Right atrium auricular region (tissue), 2 donors: ENCODE measurements around the gene TEDC2. TPM values are rescaled to one million over a fixed set of nuclear protein-coding genes. Genes with fewer than 3 reads are reported as not detected.
"Not testable (repeated sequence)": the region's sequence is repeated elsewhere in the genome, so short reads cannot be mapped to it uniquely, and the experiment has no call there.

Source experiments
- DNase-seq: peaks from one replicate; pipeline ENCODE4 v3.0.0-alpha.2; 2019; ENCODE audit warnings: low spot score
- H3K27ac ChIP-seq, 2 donors: fragments of 200-600 bp; sonication (generic); 1 replicate in 1 of 2; 2 replicates in 1 of 2; pipeline ENCODE4 v1.5.1; 2016 to 2019
- H3K27me3 ChIP-seq, 2 donors: fragments of 200-600 bp; sonication (generic); one replicate each; pipeline versions ENCODE4 v1.5.1 to v1.6.0; 2017 to 2019
- H3K36me3 ChIP-seq: fragments of 200-600 bp; sonication (generic); one replicate; pipeline ENCODE4 v1.5.1; 2016
- H3K4me1 ChIP-seq, 2 donors: fragments of 200-600 bp; sonication (generic); one replicate each; pipeline versions ENCODE4 v1.5.1 to v1.6.0; 2017 to 2019
- H3K4me3 ChIP-seq, 2 donors: fragments of 200-600 bp; sonication (generic); 1 replicate in 1 of 2; 2 replicates in 1 of 2; pipeline ENCODE4 v1.5.1; 2017 to 2019; ENCODE audit warnings: mild to moderate bottlenecking in 1 of 2, moderate library complexity in 1 of 2
- H3K9me3 ChIP-seq, 2 donors: fragments of 200-600 bp; sonication (generic); one replicate each; pipeline ENCODE4 v1.5.1; 2019
- CTCF ChIP-seq, 2 donors: fragments of 200-600 bp; sonication (generic); IDR thresholded peaks; one replicate each; pipeline ENCODE4 v1.5.1; 2019; ENCODE audit warnings: antibody characterized with exemption in 2 of 2
- total RNA-seq, 2 donors: library from RNA; depleted of rRNA; stranded (reverse); fragments of >200 nt; gene quantifications; one replicate each; pipeline ENCODE4 v1.1.0, GENCODE V29; 2016

TEDC2 gene
- total RNA-seq, 2 donors from 2014 or later, result 0.63 to 4.1 TPM

- Histone ChIP-seq H3K27ac (no peak overlapping the region), H3K4me3 (no peak overlapping the region), H3K27me3 (peaks cover 0 to 2% of the 10 kb centered on the region in 2 donors), H3K4me1 (peaks cover 0 to 38% of the 10 kb centered on the region in 2 donors), H3K9me3 (no peaks in the 10 kb centered on the region), H3K36me3 (no peaks in the 10 kb centered on the region)
- no peak for DNase-seq
- TF ChIP-seq CTCF (IDR thresholded peaks at IDR 0.05), result no peak
Observed at GRCh38 chr16:2476345-2476720, 16.4 kb downstream of the TEDC2 start.

DNA sequence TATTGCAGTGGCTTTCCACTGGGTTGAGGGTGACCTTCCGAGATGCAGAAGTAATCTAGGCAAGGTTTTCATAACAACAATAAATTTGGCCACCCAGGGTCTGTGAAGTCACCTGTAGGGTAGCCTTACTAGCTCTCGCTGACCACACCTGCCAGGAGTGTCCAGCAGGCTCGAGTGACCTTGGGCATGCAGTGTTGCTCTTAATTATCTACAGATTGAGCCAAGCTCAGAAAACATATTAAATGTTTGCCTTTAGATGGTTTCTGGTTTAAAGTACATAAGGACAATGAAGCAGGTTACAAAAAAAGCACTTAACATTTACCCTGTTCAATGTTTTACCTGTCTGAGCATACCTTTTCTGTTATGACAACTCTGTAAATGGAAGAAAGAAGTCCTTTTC lies 16.8 kb downstream of the TEDC2 start:
- TF ChIP-seq CTCF (IDR thresholded peaks at IDR 0.05), result no peak
- Histone ChIP-seq H3K9me3 (no peaks in the 10 kb centered on the region), H3K4me3 (no peak overlapping the region), H3K27ac (no peak overlapping the region), H3K4me1 (peaks cover 0 to 33% of the 10 kb centered on the region in 2 donors), H3K36me3 (no peaks in the 10 kb centered on the region), H3K27me3 (peaks cover 0 to 2% of the 10 kb centered on the region in 2 donors)
- DNase-seq, result no peak

DNA sequence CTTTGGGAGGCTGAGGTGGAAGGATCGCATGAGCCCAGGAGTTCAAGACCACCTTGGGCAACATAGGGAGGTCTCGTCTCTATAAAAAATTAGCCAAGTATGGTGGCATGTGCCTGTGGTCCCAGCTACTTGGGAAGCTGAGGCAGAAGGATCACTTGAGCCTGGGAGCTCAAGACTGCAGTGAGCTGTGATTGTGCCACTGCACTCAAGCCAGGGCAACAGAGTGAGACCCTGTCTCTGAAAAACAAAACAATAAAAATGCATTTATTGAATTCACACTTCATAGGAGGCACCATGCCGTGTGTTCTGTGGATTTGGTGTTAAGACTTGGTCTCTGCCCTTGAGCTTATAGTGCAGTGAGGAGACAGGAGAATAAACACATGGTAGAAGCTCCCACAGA lies 17.4 kb downstream of the TEDC2 start:
- Histone ChIP-seq H3K27me3 (no peaks in the 10 kb centered on the region), H3K36me3 (no peaks in the 10 kb centered on the region), H3K9me3 (no peaks in the 10 kb centered on the region), H3K4me1 (peaks cover 0 to 34% of the 10 kb centered on the region in 2 donors), H3K4me3 (no peak overlapping the region), H3K27ac (no peak overlapping the region)
- DNase-seq, result no peak
- TF ChIP-seq CTCF (IDR thresholded peaks at IDR 0.05), result no peak

GRCh38 chr16:2478279-2478678 lies 18.4 kb downstream of the TEDC2 start:
- Histone ChIP-seq H3K4me3 (no peak overlapping the region), H3K27ac (no peak overlapping the region), H3K36me3 (no peaks in the 10 kb centered on the region), H3K27me3 (no peaks in the 10 kb centered on the region), H3K9me3 (no peaks in the 10 kb centered on the region), H3K4me1 (peaks cover 0 to 39% of the 10 kb centered on the region in 2 donors)
- TF ChIP-seq CTCF (IDR thresholded peaks at IDR 0.05), result no peak
- no peak for DNase-seq

DNA sequence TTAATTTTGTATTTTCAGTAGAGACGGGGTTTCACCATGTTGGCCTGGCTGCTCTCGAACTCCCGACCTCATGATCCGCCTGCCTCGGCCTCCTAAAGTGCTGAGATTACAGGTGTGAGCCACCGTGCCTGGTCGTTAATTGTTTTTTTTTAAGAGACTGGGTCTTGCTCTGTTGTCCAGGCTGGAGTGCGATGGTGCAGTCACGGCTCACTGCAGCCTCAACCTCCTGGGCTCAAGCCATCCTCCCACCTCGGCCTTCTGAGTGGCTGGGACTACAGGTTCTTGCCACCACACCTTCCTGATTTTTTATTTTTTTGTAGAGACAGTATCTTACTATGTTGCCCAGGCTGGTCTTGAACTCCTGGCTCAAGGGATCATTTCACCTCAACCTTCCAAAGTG lies 20.1 kb downstream of the TEDC2 start:
- not testable (repeated sequence) for DNase-seq, H3K27ac ChIP-seq, H3K27me3 ChIP-seq, H3K4me3 ChIP-seq, H3K36me3 ChIP-seq, H3K9me3 ChIP-seq
- peaks cover 0 to 33% of the 10 kb centered on the region in 2 donors for H3K4me1 ChIP-seq

DNA sequence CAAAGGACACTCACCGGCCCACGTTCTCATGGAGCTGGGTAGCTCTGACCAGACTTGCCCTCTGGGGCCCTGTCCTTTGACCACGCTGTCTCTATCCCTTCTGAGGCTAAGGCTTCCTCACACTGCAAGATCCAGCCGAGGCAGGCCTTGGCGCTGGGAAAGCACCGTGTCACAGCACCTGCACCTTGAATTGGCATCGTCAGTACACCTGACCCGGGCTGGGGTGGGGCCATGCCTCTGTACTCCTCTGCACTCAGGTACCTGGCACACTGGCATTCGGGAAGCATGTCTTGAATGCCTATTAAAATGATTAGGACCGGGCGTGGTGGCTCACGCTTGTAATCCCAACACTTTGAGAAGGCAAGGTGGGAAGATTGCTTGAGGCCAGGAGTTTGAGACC lies 21.0 kb downstream of the TEDC2 start:
- TF ChIP-seq CTCF (IDR thresholded peaks at IDR 0.05), result no peak

More for the DNA sequence above, 21.0 kb downstream of the TEDC2 start:
- no peaks in the 10 kb centered on the region for H3K9me3 ChIP-seq
- no peak overlapping the region for H3K4me3 ChIP-seq
- no peaks in the 10 kb centered on the region for H3K27me3 ChIP-seq
- peaks cover 0 to 27% of the 10 kb centered on the region in 2 donors for H3K4me1 ChIP-seq
- H3K27ac ChIP-seq, result no peak overlapping the region
- no peak for DNase-seq
- H3K36me3 ChIP-seq, result no peaks in the 10 kb centered on the region
